Stimulated activated CD4-positive, alpha-beta T cell treated with anti-CD3 and anti-CD28 coated beads, Interleukin-1b, Interleukin-23, amount 100 ng/mL, for 48 hours (primary cell): Measurements from ENCODE around the gene EIF2B4.
"Not testable (repeated sequence)": the region's sequence is repeated elsewhere in the genome, so short reads cannot be mapped to it uniquely, and the experiment has no call there.

Experiments
- DNase-seq: peaks from one replicate; pipeline ENCODE4 v3.0.0-alpha.2; 2020

EIF2B4 gene

GRCh38 chr2:27335311-27335710 is 34.8 kb downstream of the EIF2B4 start:
- no peak for DNase-seq

GRCh38 chr2:27324720-27325119 is 45.4 kb downstream of the EIF2B4 start:
- no peak for DNase-seq

- DNase-seq, result no peak
Measured at GRCh38 chr2:27323596-27324285, 46.4 kb downstream of the EIF2B4 start.

- peak; percentile 88 for DNase-seq
Measured at GRCh38 chr2:27322766-27323595, 47.2 kb downstream of the EIF2B4 start, which contains the start of gene MPV17. MPV17 (minus strand) TSS chr2:27323097; CDS start chr2:27322517, 580 bp downstream.

- no peak for DNase-seq
Measured at GRCh38 chr2:27322301-27322765, 47.8 kb downstream of the EIF2B4 start.

GRCh38 chr2:27320958-27321543 is 49.1 kb downstream of the EIF2B4 start:
- no peak for DNase-seq

GRCh38 chr2:27319839-27320238 is 50.3 kb downstream of the EIF2B4 start:
- DNase-seq, result not testable (repeated sequence)

- DNase-seq, result no peak
Measured at GRCh38 chr2:27316655-27317412, 53.3 kb downstream of the EIF2B4 start.

GRCh38 chr2:27315122-27315521 is 55.0 kb downstream of the EIF2B4 start:
- no peak for DNase-seq

GRCh38 chr2:27314709-27315108 is 55.4 kb downstream of the EIF2B4 start:
- DNase-seq, result no peak
